HPDE6-E6E7 (cell line): ENCODE measurements around the gene RNF2.

Experiments
- DNase-seq: peaks from one replicate; pipeline ENCODE4 v3.0.0; 2011; ENCODE audit warnings: missing footprints; ENCODE audit errors: extremely low spot score

RNF2 gene

DNA sequence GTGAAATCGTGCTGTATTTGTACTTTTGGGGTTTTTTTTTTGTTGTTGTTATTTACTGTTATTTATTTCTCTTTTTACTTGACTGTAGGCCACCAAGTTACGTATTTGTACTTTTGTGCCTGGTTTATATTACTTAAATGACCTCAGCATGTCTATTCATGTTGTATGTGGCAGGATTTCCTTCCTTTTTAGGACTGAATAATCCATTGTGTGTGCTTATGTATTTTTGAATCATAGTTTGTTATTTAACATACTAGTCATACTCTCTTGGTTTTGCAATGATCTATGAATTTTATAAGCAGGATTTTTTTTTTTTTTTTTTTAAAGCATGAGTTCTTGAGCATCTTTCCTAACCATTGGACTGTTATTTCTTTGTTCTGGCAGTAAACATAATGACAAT lies 51.2 kb downstream of the RNF2 start:
- peak; percentile 37 for DNase-seq

DNA sequence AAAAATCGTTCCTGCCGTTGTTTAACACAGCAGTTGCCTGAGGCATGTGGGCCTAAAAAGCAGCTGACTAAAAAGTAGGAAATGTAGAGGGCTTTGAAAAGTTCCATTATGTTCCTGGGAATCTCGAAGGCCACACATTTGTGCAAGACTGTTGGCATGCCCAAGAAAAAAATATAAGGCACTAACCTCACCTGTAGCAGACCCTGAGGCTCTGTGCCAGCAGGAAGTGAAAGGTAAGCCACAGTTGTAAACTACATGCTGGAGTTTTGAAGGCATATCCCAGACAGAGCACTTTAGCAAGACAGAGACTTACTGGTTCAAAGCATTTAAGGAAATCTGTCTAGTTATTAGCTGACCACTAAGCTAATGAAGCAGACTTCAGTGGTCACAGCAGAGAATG lies 58.7 kb downstream of the RNF2 start:
- DNase-seq, result no peak

DNA sequence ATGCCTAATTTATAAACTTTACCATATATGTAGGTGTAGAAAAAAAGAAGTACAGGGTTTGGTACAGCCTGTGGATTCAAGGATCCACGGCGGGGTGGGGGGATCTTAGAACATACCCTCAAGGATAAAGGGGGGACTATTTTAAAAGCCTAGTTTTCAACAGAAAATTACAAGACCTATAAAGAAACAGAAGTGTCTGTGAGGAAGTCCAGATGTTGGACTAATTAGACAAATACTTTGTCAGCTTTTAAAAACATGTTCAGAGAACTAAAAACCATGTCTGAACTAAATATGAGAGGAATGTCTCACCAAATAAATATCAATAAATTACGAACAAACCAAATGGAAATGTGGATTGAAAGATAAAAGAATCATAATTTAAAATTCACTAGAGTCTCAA lies 59.8 kb downstream of the RNF2 start:
- no peak for DNase-seq

DNA sequence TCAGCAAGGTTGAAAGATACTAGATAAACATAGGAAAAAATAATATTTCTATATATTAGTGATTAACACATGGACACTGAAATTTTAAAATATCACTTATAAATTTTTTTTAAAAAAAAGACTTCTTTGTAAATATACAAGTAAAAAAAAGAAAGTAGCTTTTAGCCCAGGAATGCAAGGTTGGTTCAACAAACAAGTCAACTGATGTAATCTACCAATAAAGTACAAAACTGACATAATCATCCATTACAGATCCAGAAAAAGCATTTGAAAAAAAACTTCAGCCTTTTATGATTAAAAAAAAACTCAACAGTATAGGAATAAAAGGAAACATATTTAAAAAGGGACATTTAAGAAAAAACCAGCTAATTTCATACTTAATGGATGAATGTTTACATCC lies 63.0 kb downstream of the RNF2 start:
- no peak for DNase-seq

DNA sequence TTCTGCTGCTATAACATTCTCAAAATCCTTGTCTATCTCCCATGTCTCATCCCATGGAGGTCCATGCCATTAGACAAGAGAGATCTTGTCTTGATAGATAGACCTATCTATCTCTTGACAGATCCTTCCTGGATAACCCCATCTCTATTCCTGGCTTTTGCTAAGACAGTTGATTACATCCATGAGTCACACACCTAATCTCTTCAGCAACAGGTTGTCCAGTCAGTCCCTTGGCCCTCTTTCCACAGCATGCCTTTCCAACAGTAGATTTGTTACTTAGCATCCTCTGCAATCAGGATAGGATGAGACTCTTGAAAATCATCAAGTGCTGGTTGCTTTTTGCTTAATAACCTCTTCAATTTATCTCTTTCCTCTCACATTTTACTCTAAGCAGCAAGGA lies 64.8 kb downstream of the RNF2 start:
- no peak for DNase-seq

DNA sequence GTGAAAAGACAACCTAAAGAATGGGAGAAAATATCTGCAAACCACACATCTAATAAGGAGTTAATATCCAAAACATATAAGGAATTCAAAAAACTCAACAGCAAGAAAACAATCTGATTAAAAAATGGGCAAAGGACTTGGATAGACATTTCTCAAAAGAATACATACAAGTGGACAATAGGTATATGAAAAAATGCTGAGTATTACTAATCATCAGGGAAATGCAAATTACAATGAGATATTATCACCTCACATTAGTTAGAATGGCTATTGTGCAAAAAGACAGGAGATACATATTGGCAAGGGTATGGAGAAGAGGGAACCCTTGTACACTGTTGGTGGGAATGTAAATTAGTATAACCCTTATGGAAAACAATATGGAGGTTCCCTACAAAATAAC lies 66.5 kb downstream of the RNF2 start:
- DNase-seq, result no peak

DNA sequence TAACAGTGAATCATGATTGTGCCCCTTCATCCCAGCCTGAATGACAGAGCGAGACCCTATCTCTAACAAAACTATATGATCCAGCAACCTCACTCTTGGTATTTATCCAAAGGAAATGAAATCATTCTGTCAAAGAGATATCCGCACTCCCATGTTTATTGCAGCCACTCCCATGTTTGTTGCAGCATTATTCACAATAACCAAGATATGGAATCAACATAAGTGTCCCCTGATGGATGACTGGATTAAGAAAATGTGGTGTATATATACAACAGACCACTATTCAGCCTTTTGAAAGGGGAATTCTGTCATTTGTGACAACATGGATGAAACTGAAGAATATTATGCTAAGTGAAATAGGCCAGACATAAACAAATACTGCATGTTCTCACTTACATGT lies 67.0 kb downstream of the RNF2 start:
- no peak for DNase-seq

DNA sequence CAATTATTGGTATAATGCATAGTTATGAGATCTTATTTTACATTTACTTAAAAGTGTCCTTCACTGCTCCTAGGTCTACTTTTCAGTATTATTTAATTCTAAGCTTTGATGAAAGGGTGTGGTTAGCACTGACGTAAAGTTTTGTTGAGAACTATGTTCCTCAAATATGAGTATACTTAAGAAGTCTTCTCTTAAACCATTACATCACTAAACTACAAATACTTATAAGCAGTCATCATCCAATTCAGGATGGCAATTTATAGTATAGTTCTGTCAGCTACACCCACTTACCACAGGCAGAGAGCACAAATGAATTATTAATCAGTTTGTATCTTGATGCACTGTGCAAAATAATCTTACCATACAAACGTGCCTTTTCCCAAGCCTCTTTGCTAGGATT lies 84.3 kb downstream of the RNF2 start:
- no peak for DNase-seq

DNA sequence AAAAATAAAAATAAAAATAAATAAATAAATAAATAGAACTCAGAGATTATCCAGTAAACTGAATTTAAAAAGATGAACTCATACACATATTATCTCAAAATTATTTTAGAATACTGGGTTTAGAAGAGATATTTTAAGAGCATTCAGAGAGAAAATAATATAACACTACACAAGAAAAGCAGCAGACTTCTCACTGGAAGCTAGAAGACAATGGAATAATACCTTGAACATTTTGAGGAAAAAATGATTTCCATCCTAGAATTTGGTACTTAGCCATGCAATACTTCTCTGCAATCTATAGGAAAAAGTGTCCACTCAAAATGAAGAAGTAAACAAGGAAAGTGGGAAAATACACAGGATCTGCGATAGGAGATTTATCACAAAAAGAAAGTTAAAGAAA lies 87.2 kb downstream of the RNF2 start:
- DNase-seq, result no peak

DNA sequence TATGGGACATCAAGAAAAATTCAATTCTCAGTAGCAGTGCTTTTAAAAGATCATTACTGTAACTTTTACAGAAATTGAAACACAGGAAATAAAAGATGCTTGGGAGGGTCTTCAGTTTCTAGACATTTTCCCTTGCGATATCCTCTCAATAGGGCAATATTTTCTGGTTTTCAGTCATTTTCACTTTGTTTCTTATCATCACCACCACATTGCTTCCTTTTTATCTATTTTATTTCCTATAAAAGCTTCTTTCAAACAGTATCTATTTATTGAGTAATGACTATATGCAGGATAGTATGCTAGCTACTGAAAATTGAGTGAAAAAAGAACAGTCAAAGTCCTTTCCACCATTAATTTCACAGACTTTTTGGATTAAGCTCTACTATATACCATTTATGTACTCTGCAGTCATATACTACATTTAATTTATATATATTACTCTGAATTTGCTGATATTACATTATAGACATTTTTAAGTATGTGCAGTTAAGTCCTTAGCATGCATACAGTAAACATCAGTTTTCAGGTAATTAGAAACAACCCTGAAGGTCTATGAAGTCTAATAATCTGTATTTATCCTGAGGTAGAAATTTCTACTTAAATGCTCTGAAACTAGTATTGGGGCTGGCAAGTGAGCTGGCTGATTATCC lies 92.7 kb downstream of the RNF2 start:
- DNase-seq, result no peak

DNA sequence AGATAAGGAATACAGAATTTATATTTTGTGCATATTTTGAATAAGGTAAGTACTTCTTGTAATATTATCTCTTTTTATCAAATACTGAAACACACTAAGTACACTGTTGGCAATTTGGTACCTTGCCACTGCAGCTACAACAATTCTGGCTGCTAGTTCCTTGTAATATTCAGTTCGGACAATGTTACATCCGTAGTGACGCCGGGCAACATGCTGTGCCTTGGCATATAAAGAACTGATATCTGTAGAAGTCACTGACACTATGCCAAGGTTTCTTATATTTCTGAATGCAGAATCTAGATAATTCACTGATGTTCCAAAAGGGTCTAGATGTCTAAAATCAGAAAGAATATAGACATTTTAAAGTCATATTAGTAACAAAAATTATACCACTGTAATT lies 93.9 kb downstream of the RNF2 start:
- no peak for DNase-seq

DNA sequence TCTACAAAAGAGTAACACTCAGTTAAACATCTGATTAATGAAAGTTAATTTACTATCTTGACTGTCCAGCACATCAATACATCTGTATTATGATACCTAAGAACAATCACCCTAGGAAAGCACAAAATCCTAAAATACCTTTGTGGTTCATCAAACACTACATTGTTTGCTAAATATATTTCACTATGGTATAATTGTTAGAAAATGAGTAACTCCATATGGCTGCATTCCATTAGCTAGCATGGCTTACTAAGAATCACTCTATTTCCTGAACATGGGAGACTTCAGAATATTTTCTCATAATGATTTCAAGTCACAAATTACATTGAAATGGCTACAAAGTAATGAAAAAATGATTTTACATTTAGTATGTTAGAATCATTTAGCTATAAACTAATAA lies 98.9 kb downstream of the RNF2 start:
- no peak for DNase-seq

DNA sequence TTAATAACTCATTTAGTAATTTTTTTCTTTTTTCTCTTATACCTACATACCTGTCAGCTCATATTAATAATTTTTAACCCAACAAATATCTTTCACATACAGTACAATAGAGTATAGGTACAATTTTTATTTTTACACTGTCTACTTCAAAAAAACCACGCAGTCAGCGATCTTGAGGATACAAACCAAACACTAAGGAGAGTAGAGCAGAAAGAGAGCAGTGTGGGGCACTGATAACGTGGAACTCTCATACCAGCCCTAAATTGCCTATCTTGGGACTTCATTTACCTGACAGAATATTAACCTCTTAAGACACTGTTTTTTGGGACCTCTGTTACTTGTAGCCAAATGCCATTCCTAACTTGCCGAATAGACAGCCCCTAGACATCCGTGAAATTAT lies 105.9 kb downstream of the RNF2 start:
- DNase-seq, result no peak
